Measurements from ENCODE around the gene PKNOX1.

DNA sequence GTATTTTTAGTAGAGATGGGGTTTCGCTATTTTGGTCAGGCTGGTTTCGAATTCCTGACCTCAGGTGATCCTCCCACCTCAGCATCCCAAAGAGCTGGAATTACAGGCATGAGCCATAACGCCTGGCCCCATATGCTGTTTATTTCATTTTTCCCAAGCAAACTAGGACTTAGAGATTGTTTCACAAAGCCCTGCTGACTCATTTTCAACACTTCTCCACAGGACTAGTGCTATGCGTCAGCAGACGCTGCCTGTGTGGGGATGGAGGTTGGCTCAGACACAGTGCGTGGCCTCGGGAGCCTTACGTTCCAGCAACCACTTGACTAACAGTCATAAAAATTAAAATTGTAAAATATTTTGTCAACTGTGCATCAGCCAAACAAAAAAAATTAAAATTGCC, 22.7 kb downstream of the PKNOX1 start:
- TF ChIP-seq, protein P1, sequence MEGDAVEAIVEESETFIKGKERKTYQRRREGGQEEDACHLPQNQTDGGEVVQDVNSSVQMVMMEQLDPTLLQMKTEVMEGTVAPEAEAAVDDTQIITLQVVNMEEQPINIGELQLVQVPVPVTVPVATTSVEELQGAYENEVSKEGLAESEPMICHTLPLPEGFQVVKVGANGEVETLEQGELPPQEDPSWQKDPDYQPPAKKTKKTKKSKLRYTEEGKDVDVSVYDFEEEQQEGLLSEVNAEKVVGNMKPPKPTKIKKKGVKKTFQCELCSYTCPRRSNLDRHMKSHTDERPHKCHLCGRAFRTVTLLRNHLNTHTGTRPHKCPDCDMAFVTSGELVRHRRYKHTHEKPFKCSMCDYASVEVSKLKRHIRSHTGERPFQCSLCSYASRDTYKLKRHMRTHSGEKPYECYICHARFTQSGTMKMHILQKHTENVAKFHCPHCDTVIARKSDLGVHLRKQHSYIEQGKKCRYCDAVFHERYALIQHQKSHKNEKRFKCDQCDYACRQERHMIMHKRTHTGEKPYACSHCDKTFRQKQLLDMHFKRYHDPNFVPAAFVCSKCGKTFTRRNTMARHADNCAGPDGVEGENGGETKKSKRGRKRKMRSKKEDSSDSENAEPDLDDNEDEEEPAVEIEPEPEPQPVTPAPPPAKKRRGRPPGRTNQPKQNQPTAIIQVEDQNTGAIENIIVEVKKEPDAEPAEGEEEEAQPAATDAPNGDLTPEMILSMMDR (IDR thresholded peaks at IDR 0.05): no peak
- TF ChIP-seq POLR2A (IDR thresholded peaks at IDR 0.05): no peak

Measured in Peyer's patch (tissue), 4 donors.